SU-DHL-6 (cell line): ENCODE data around the gene MOSMO.

Experiments
- CTCF ChIP-seq: fragments of 200-600 bp; sonication (generic); IDR thresholded peaks from one replicate; pipeline ENCODE4 v1.5.1; 2017; ENCODE audit warnings: antibody characterized with exemption, mild to moderate bottlenecking, low read length, moderate library complexity; ENCODE audit not compliant: insufficient read depth, poor library complexity, severe bottlenecking
- EZH2phosphoT487 ChIP-seq: fragments of 200-600 bp; sonication (generic), shearing (Covaris generic); conservative IDR thresholded peaks from 2 replicates; pipeline ENCODE4 v1.6.1; 2018; ENCODE audit warnings: mild to moderate bottlenecking, antibody characterized with exemption, low read length, moderate library complexity, mixed read lengths

- TF ChIP-seq CTCF (no peak), EZH2phosphoT487 (no peak)
These were observed 4.7 kb upstream of the MOSMO start for GRCh38 chr16:22003195-22003594.
